C4-2B (cell line): Measurements from ENCODE around the gene PPARD.

Experiments
- CTCF ChIP-seq: fragments of 450-650 bp; conservative IDR thresholded peaks from 2 replicates; pipeline ENCODE4 v1.5.1; 2017; ENCODE audit warnings: mild to moderate bottlenecking
- ZFX ChIP-seq: fragments of 450-650 bp; IDR thresholded peaks from 2 replicates; pipeline ENCODE4 v1.6.1; 2017

GRCh38 chr6:35468181-35468979, 126.0 kb downstream of the PPARD start, which contains the start of gene RPL10A:
- TF ChIP-seq CTCF, result peak; percentile 99
- peak; percentile 51; the same call in 1 of the 2 replicates for TF ChIP-seq ZFX
